NT2/D1 (cell line): ENCODE results near the gene GALNT1.

ENCODE experiments used
- SUZ12 ChIP-seq: IDR thresholded peaks from 2 replicates; pipeline ENCODE4 v1.6.1; 2011; ENCODE audit not compliant: insufficient read length, insufficient read depth; ENCODE audit errors: extremely low read depth
- YY1 ChIP-seq: IDR thresholded peaks from 2 replicates; pipeline ENCODE4 v1.6.1; 2011; ENCODE audit not compliant: insufficient read length, insufficient read depth
- ZNF274 ChIP-seq: IDR thresholded peaks from 2 replicates; pipeline ENCODE4 v1.6.1; 2011; ENCODE audit warnings: mild to moderate bottlenecking, low read depth, low read length

- TF ChIP-seq ZNF274: no peak
- TF ChIP-seq YY1: no peak
- TF ChIP-seq SUZ12: no peak
These were observed 22.0 kb downstream of the GALNT1 start for GRCh38 chr18:35603528-35603927.
